Hippocampal formation (tissue), 2 donors: ENCODE data around the gene PIGZ.

Source experiments
- DNase-seq, 2 donors: peaks; one replicate each; lab custom pipeline; 2025; lab: John Stamatoyannopoulos, UW

Gene PIGZ

DNA sequence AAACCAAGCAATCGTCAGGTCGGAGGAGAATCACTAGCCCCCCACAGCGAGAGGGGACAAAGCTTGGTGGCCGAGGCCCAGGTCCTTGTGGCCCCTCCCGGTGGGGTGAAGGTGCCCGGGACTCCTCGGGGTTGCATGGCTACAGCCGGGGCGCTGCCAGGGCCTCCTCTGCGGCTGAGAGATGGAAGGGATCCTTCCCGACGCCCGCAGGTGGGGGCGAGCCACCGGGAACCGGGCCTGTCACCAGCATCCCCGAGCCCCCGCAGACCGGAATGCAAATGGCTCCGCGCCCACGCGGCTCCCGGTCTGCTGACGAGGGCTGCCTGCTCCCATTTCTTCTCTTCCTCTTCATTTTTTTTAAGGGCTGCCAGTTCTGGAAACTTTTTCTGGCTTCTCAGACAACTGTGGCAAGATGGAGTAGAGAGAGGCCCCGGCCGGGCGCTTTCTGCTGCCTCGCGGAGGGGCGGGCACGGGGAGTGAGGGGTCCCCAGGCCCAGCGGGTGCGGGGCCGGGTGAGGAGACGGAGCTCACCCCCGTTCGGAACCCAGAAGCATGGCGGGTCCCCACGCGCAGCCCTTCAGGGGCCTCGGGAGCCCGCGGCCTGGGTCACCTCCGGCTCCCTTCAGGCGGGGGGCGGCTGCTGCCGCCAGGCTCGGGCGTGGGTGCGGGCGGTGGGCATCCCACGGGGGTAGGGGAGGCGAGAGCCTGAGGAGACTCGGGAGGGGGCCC lies 33.5 kb upstream of the PIGZ start:
- peak; percentile 16 to 21 for DNase-seq

DNA sequence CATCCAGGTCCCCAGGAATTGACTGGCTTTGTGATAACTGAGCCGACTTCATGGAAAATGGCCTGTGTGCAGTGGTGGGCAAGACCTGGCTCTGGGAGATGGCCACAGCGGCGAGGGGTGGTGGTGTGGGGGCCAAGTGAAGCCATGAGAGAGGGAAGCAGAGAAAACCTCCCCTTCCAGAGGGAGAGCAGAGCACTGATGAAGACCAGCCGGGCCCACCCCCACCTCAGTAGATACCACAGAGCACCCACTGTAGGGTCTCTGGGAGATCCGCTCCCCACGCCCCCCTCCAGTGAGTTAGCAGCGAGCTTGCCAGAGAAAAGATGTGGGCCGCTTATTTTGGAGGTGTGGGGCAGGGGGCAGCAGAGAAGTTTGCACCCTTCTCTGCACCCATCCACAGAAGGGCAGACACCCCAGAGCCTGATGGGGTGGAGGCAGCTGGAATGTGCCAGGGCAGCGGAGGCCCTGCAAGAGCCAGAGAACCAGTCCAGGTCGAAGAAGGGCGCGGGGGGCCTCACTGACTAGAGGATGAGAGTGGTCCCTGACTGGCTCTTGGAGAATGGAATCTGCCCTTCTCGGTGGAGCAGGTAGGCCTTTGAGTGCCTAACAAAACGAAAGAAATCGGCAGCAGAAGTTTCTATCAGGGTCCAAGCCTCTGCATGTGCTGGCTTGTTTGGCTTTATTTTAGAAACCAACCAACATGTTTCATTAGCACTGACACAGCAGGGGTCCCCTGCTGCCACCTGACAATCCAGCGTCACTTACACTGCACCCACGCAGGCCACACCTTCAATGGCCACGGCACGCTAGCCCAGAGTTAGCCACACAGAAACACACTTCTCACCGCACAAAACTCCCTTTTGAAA lies 32.7 kb upstream of the PIGZ start:
- DNase-seq: no peak

DNA sequence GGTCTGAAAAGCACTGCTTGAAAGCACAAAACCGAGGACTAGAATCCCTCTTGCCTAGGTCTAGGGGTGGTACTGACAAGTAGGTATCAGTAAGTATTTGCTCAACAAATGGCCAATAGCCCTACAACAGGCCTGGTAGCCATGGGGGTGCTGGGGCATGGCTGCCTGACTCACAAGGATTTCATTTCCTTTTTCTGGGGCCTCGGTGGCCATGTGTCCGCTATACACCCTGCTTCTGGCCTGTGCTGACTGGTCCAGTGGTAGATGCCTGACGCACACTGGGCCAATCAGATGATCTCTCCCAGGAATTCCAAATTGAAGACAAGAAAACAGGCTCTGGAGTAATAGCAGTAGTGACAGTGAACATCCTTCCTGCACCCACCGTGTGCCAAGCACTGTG lies 31.6 kb upstream of the PIGZ start:
- no peak for DNase-seq

DNA sequence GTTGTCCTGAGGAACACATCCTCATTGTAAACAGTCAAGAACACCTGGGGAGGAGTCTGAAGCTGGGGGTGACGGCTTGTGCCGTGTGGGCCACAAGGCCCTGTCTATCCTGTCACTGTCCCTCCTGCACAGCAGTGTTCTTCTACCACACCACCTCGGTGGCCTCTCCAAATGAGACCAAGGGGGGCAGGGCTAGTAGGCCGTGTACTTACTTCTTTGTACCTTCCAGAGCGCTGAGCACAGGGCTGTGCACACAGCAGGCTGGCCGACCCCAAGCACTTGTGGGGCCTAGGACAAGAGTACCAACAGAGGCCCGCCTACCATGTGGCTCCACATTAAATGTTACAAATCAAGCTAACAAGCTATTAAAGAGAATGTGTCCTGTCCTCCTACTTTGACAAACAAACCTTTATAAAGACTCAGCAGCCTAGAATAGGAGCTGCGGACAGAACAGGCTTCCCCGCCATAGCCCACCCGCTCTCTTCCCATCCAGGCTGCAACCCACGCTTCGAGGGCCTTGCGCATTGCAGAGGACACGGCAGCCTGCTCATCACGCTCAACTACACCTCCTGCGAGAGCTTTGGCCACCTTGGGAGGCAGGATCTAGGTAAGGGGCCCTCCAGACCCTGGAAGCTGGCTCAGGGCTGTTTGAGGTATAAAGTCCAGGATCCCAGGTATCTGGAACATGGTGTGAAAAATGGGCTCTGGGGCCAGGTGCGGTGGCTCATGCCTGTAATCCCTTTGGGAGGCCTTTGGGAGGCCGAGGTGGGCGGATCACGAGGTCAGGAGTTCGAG lies 30.5 kb upstream of the PIGZ start:
- no peak for DNase-seq

DNA sequence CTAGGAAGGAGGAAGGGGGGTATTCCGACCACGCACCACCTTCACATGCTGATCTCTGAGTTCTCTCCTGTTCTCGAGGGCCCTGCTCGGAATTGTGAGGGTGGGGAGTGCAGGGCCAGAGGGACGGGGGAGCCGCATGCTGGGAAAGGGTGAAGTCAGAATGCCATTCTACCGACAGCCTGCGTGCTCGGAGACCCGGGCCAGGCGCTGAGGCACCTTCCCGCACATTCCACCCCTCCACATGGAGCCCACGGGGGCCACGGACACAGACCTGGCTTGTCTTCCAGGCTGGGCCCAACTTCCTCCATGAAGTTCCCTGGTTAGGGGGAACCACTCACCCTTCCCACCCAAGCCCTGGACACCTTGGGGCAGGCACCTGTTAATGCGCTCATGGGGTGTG lies 28.7 kb upstream of the PIGZ start:
- DNase-seq: no peak

DNA sequence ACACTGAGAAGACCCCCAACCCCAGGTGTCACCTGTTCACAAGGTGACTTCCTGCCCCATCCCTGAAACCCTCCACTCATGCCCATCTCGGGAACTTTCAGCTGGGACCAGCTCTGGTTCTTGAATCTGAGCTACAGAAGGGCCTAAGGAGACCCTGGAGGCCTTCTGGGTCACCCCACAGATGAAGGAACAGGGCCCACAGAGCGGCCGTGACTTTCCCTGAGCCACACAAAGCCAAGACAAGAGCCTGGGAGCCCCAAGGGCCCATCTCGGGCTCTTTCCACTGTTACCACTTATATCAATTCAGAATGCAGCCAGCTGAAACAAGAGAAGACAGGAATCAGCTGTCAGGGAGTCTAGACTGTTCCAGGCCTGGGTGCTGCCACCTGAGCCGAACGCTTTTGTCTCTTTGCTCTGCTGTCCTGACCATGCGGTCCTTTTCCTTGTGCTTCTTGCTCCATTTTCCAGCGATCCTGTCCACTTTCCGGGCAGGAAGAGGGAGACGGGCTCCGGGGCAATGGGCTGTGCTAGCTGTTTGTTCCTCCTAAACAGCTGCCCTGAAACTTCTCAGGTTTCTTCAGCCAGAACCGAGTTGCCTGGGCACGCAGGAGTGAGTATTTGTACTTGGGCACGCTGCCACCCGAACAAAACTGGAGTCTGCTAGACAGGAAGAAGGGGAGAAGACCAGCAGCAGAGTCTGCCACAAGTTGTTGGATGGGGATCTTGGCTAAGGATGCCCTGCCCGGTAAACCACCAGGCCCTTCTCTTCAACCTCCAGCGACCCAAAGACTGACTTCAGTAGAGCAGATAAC lies 28.0 kb upstream of the PIGZ start:
- DNase-seq: no peak

DNA sequence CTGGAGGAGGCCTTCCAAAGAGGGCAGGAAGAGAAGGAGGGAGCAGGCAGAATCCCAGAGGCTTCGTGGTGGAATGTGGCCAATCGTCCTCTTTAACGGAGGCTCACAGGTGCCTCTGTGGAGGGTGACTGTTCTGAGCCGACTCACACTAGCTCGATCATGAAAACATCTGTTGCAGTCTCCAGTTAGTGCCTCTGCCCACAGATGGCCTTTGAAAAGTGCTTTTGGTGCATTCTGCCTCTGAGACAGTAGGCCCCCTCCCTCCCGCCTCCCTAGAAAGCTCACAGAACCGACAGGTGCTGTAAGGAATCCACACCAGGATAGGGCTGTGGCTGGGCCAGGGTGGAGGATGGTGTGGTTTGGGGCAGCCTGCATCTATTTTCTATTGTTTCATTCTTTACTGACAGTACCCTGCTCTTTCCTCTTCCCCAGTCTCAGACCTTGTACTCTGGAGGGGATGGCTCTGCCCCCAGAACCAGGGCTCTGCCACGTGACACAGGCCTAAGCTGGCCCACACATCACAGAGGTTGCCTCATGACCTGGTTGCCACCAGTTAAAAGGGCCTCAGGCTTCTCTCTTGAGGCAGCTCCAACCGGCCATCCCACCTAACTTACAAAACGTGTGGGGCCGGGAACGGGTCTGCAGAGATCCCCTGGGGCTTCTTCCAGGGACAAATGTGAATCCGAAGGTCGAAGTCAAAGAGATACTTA lies 27.2 kb upstream of the PIGZ start:
- peak in 1 of 2 donors; percentile 36 for DNase-seq

DNA sequence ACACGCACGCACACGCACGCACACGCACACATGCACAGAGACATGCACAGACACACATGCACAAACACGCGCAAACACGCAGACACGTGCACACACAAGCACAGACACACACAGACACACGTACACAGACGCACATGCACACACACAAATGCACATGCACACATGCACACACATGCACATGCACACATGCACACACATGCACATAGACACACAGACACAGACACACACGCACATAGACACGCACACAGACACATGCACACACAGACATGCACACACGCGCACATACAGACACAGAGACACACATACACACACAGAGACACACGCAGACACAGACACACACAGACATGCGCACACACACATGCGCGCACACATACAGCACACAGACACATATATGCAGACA lies 26.4 kb upstream of the PIGZ start:
- no peak for DNase-seq

DNA sequence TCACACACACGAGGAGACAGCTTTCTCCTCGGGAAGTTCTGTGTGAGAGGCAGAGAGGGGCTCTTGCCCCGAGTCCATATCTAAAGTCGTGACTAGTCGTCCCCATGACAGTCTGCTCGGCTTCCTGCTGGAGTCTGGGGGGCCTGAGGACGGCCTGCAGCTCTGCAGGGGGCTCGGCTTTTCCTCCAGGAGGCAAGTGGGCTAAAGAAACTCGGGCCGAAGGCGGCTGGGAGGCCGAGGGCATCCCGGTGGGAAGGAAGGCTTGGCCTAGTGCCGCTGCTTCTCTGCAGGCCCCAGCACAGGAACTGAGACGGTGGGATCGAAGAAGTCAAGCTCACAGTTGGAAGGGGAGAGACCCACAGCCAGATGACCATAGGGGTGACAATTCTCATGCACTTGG lies 25.4 kb upstream of the PIGZ start:
- DNase-seq: no peak

DNA sequence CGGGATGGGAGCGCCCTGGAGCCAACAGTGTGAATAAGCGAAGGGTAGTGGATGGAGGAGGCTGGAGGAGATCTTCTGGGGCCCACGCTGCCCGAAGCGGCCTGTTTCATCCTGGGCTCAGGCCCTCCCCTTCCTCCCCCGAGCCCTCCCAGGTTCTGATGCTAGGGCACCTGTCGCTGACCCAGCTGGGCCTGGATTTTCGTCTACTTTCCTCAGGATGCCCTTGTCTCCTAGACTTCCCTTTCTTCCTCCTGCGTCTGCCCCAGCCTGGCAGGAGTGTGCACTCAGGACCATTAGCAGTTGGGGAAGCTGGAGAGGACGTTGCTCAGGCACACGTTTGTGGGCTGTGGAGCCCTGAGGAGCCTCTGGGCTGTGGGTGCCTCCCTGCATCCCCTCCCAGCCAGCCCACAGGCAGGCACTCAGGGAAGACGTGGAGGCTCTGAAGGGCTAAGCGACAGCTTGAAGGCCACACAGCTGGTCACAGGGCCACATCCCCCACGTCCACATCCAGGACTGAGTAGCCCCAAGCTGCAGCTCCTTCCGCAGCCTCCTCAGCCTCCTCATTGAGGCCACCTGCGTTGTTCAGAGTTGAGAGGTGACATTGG lies 23.9 kb upstream of the PIGZ start:
- DNase-seq: no peak

DNA sequence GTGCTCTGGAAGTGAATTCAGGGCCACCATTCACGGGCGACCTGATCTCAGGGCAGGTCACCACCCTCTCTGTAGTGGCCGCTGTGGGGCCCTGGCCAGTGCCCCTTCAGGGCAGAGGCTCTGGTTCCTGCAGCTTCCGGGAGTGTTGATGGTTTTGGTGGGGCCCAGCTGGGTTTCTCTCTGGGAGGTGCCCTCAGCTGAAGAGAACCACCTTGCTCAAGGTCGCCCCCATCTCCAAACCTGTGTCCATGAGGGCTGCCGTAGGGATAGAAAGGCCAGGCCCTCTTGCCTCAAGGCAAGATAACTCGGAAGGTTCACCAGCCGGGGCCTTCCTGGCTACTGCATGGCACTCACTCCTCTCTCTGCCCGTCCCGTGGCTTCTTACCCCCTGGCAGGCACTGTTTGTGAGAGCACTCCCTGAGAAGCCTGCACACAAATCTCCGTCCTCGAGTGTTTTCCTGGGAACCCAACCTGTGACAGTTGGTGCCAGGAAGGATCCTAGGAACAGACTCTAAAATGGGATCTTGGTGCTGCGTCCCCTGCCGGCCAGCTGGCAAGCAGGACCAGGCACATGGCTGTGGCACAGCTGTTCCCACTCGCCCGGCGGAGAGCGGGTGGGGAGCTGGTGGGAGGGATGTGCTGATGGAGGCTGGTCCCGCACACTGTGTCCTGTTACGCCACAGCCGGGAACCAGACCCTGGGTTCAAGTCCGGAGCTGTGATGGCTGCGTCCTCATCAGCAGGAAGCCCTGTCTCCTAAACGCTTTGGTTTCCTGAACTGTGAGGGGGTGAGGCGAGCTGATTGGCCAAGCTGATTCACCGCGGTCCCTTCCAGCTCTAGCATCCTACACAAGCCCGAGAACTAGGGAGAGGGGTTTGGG lies 23.2 kb upstream of the PIGZ start:
- DNase-seq: peak in 1 of 2 donors; percentile 29

DNA sequence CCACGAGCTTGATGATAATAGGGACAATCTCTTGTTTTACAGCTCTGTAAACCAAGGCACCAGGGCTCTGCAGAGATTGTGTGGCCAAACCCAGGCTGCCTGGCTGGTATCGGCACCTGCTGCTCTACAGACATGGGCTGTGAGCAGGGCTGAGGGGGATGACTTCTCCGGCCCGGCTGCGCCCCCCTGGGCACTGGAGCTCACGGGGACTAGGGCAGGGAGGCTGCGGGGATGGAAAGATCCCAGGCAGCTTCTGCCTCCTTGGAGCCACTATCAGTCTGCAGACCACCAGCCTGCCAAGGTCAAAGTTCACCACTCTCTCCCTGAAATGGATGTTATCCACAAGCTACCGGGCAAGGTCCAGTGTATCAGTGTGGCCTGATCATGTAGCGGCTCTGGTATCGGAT lies 22.0 kb upstream of the PIGZ start:
- no peak for DNase-seq

DNA sequence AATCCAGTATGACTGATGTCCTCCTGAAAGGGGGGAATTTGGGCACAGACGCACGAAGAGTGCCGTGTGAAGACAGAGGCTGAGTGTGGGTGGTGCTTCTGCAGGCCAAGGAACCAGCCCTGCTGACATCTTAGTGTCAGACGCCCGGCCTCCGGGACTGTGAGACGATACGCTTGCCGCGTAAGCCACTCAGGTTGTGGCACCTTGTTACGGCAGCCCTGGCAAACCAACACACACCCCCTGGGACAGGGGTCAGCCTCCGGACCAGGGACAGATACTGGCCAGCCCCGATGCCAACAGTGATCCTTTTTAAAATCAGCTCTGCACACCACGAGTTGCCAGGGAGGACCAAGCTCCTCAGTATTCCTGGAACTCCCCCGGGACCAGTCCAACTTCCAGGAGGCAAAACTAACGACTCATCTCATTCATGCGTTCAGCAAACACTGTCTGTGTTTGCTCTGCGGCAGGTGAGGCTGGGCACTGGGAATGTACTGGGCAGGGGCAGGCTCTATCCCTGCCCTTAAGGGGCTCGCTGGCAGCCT lies 21.2 kb upstream of the PIGZ start:
- DNase-seq: no peak

DNA sequence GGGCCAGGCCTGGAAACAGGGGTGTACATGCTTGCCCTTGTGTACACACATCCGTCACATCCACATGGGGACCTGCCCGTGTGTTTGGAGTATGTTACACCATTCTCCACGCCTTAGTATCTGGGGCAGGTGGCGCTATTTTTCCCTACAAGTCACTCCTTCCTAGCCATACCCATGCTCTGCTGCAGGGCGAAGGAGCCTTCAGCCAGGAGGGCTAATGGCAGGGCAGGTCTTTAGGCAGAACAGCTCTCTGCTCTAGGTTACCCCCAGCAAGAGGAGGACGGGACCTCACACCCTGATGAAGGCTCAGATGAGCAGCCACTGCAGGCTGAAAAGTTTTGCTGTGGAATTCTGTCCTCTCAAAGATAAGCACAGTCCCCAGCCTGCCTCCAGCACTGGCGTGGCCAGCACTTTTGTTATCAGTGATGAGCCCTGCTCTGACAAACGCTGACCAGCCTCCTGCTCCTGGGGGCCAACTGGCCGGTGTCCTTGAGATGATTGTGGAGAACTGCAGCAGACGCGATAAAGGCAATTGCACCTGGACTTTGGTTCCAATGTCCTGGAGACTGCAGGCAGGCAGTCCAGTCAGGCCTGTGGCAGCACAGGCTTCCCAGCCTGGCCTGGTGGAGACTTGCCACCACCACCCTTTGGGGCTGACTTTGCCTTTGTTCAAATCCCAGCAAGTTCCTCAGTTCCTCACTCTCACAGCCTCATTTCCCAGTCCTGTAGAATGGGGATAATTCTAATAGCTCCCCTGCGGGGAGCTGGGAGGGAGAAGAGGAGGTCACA lies 19.8 kb upstream of the PIGZ start:
- no peak for DNase-seq

DNA sequence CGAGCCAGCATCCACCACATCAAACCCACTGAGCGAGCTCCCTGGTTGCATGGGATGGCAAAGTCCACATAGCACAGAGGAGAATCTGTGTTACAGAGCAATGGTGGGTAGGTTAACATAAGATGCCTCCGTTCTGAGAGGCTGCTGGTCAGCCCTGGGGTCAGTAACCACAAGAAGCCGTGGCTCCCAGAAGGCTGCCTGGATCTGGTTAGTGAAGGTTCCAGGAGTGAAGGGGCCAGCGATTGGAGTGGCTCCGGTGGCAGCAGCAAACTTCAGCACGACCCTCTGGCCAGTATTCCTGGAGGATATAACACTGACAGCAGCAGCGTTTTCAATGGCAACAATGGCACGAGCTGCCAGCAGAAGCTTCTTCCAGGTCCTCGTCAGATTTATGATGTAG lies 18.4 kb upstream of the PIGZ start:
- DNase-seq: no peak

DNA sequence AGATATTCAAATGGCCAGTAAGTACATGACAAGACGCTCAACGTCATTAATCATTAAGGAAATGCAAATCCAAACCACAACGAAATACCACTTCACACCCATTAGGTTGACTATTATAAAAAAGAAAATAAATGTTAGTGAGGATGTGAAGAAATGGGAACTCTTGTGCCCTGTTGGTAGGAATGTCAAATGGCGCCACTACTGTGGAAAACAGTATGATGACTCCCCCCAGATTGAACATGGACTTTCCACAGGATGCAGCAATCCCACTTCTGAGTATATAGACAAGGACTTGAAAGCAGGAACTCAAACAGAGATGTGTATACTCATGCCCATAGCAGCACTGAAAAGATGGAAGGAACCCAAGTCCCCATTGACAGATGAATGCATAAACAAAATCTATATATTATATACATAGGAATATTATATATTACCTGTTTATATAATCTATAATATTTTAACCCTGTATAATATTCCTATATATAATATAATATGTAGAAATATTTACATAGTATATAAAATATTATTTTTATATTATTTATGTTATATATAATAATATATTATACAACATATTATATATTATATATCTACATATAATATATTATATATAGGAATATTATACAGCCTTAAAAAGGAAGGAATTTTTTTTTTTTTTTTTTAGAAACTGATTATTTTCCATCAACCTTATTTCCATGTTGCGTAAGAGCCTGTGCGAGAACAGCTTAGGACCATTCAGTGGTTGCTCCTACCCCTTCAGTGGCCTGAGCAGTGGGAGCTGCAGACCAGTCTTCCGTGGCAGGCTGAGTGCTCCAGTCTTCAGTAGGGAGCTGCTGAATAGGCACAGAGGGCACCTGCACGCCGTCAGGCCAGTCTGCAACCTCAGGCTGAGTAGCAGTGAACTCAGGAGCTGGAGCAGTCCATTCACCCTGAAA lies 17.6 kb upstream of the PIGZ start:
- DNase-seq: no peak

DNA sequence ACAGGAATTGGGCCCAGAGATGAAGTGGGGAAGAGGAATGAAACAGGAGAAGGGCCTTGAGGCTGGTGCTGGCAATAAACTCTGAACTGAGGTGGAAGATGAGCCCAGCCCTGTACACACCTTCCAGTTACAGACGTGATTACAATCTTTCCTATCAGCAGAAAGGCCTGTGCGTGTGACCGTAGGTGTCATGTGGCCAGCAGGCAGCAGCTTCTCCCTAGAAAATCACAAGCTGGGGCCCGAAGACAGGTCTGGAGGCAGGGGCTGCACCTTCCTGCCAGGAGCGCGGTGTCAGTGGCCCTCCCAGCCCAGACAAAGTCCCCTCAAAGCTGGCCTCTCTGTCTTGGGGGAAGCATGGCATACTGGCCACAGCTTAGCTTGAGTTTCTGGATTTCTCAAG lies 16.7 kb upstream of the PIGZ start:
- DNase-seq: no peak
